ENCODE results near the gene HEXIM1.

HEXIM1 gene

DNA sequence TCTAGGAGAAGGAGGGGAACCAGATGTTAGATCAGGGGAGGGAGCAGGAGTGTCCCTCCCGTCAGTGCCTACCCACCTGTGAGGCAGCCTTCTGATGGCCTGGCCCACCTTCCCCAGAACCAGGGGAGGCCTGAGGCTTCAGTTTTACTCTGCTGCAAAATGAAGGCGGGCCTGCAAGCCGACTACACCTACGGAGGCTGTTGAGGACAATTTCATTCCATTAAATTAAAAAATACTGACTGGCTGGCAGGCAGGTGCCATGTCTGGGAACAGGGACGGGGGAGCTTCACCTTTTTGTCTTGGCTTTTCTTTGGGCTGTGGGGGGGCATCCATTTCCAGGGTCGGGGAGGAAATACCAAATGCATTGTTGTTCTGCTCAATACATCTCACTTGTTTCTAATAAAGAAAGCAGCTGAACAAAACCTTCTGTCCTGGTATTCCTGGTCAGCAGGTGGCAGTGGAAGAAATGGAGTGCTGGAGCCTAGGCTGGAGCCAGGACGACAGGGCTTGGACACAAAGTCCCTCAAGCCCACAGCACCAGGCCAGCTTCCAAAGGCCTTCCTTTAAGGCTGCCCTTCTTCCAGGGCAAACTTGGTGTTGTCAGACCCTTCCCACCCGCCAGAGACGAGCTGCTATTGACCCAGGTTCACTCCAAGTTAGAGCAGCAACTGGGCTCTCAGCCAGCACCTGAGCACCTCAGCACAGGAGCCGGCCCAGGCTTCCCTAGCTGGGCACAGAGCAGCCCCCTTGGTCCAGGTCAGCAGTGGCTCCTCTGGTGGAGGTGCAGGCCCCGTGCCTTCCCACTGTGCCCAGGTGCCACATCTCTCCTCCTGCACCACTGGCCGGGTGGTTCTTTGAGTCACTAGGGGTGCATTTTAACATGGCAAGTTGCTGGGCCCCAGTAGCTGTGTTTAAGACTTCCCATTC, 39.4 kb upstream of the HEXIM1 start:
- TF ChIP-seq, protein P1, sequence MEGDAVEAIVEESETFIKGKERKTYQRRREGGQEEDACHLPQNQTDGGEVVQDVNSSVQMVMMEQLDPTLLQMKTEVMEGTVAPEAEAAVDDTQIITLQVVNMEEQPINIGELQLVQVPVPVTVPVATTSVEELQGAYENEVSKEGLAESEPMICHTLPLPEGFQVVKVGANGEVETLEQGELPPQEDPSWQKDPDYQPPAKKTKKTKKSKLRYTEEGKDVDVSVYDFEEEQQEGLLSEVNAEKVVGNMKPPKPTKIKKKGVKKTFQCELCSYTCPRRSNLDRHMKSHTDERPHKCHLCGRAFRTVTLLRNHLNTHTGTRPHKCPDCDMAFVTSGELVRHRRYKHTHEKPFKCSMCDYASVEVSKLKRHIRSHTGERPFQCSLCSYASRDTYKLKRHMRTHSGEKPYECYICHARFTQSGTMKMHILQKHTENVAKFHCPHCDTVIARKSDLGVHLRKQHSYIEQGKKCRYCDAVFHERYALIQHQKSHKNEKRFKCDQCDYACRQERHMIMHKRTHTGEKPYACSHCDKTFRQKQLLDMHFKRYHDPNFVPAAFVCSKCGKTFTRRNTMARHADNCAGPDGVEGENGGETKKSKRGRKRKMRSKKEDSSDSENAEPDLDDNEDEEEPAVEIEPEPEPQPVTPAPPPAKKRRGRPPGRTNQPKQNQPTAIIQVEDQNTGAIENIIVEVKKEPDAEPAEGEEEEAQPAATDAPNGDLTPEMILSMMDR (conservative IDR thresholded peaks at IDR 0.05): no peak; the same call in 1 of the 2 replicates
- H3K27ac ChIP-seq: no peak overlapping the region

DNA sequence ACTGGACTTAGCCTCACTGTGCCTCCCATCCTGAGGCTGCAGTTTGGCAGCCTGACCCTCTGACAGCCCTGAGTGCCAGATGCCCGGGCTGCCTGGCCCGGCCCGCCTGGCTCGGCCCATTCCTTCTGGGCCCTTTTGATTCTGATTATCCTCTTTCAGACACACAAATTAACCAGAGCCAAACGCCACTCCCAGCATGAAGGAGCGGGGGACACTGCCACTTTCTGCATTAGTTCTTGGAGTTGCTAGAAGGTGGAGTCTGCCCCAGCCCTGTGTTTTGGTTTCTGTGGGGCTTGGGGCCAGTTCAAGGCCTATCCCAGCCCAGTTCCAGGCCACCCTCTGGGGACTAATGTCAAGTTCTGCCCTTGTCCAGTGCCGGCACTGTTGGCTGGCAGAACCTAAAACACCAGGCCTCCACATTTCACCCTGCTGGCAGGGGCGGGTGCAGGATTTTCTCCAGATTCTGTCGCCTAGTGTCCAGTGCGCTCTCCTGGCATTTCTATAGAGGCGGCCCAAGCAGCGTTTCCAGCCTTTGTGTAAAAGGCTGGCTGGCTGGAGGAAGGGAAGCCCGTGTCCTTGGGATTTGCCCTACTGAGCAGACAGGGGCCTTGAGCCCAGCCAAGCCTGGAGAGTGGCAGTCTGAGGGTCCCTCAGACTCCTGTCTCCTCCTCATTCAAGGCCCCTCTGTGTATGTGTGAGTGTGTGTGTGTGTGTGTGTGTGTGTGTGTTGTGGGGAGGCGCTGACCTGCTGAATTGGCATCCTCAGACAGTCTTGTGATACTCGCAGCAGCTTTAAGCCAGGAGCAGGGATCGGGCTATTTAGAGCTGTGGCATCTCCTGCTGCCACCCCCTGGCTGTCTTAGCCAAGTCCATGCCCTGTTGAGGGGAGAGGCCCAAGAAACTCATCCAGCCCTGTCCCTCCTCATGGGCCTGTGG, 37.3 kb upstream of the HEXIM1 start:
- H3K27ac ChIP-seq: no peak overlapping the region
- TF ChIP-seq, protein P1 (conservative IDR thresholded peaks at IDR 0.05): no peak

DNA sequence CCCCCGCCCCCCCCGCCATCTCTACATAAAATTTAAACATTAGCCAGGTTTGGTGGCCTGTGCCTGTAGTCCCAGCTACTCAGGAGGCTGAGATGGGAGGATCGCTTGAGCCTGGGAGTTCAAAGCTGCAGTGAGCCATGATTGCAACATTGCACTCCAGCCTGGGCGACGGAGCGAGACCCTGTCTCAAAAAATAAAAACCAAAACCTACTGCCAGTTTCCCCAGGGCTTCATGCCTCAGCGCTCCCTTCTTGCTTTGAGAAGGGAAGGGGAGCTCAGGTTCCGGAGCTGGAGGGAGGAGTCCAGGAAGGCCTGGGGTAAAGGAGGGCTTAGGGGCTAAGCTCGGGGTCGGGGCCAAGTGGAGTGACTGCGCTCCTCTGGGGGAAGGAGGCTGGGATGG, 36.4 kb upstream of the HEXIM1 start:
- TF ChIP-seq, protein P1 (conservative IDR thresholded peaks at IDR 0.05): no peak
- no peak overlapping the region for H3K27ac ChIP-seq

DNA sequence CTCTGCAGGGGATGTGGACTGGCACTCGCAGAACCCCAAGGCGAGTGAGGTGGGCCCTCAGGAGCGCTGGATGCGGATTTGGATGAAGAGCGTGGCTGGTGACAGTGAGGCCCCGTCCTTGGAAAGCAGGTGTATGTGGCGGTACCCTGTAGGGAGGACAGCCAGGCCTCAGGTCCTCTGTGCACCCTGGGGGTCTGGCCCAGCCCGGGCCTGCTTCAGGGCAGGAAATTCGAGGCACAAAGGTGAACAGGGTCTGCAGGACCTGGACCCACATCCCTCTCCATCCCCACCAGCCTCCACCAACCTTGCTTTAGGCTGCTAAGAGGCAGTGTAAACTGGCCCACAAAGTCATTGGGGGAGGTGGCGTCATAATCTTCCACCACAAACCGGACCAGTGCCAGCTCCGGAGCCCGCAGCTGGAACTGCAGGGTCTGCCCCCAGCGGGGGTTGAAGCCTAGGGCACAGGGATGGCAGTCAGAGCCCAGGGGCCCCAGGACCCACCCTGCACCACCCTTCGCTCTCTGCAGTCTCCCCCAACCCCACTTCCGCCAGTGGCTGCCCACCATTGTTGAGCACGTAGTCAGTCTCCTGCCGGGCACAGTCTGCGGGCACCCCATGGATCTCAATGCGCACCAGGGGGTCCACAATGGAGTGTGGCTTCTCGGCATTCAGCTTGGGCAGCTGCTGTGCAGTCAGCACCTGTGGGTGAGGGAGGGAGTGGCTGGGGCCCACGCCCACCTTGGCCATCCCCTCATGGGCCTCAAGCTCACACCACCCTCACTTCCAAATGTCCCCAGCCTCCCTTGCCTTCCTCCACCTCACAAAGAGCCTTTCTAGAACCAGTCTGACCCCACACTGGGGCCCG, 35.5 kb upstream of the HEXIM1 start:
- TF ChIP-seq, protein P1 (conservative IDR thresholded peaks at IDR 0.05): no peak
- no peak overlapping the region for H3K27ac ChIP-seq

DNA sequence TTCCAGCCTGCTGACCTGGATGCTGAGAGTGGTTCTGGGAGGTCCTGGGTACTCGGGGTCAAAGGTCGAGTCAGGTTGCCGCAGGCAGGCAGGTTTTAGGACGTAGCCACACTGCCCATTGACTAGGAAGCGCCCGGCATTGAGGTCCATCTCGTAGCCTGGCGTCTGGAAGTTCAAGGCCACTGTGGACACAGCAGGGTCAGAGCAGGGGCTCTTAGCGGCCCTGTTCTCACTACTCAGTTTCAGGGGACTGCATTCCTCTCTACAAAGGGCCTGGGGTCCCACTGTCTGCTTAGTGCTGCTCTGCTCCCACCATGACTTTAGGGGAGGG, 34.9 kb upstream of the HEXIM1 start:
- H3K27ac ChIP-seq: no peak overlapping the region
- TF ChIP-seq, protein P1 (conservative IDR thresholded peaks at IDR 0.05): no peak

DNA sequence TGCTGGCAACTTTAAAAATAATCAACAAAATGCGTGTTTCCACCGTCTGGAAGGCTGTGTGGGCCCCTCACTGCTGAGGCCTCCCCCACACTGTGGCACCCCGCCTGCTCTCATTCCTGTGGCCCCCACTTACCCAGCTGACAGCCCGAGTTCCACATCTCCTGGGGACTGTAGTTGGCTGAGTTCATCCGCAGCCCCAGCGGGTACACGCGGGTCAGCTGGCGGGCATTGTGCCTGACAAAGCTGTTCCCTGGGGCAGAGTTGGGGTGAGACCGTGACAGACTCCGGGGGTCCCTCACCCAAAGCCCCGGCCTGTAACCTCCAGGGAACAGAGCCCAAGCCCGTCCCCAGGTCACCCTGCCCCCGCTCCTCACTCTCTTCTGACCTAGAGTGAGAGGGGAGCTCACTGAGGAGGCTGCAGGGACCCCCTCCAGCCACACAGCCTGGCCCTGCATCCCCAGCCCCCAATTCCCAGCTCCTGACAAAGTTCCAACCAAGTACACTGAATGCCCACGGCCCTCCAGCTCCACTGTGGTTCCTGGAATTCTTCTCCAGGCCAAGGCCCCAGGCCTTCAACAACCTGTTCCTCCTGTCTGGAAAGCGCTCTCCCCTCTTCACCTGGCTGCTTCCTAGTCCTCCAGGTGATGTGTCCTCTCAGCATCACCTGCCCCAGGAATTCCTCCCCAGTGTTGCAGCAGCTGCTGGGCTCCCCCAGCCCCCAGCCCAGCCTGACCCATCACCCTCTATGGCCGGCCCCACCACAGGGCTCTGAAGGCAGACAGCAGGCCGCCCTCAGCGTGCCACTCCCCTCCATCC, 34.0 kb upstream of the HEXIM1 start:
- TF ChIP-seq, protein P1 (conservative IDR thresholded peaks at IDR 0.05): no peak
- no peak overlapping the region for H3K27ac ChIP-seq
